ENCODE measurements around the gene ACBD6.

GRCh38 chr1:180256341-180257027 is 245.9 kb downstream of the ACBD6 start:
- TF ChIP-seq CTCF (IDR thresholded peaks at IDR 0.05) (no peak), POLR2A (IDR thresholded peaks at IDR 0.05) (no peak)
